ENCODE measurements around the gene CD99L2. TPM values are rescaled to one million over a fixed set of nuclear protein-coding genes. Genes with fewer than 3 reads are reported as not detected.

The CD99L2 gene
- total and polyA plus RNA-seq, 2 of the 8 experiments (the other 6 are each of a cell fraction or from before 2014, with no cell fraction given) = 8.0 to 8.5 TPM

- ChIA-PET CTCF (ENCODE audit: partially characterized antibody) (no interaction called here), POLR2A (ENCODE audit: partially characterized antibody) (no interaction called here)
- H2BK20ac ChIP-seq (ENCODE audit: low read length) = no peak overlapping the region
- H4K8ac ChIP-seq (ENCODE audit: extremely low read depth, insufficient read depth, low read length) = no peak overlapping the region
- no peak for DNase-seq (ENCODE audit: low read depth in 1 of 2, low spot score in 2 of 2)
- H3K56ac ChIP-seq (replicated peaks; ENCODE audit: insufficient read length, low read depth, low read length) = no peak overlapping the region
- no peak overlapping the region for H2AFZ ChIP-seq (ENCODE audit: low read length)
- no peak overlapping the region for H3K9ac ChIP-seq (replicated peaks in 1 of 4; ENCODE audit: extremely low read depth in 1 of 4, low read depth in 3 of 4, low read length in 3 of 4)
- H3K18ac ChIP-seq (ENCODE audit: extremely low read depth, low read length) = no peak overlapping the region
- H3K27me3 ChIP-seq (replicated peaks in 1 of 4; ENCODE audit: control insufficient read depth in 3 of 4, extremely low read depth in 1 of 4, insufficient read depth in 3 of 4, low read length in 3 of 4) = no peaks in the 10 kb centered on the region
- H4K5ac ChIP-seq (ENCODE audit: insufficient read length, low read depth, low read length) = no peak overlapping the region
- H2AK5ac ChIP-seq (ENCODE audit: low read depth, low read length) = no peak overlapping the region
- no peak overlapping the region for H3K4ac ChIP-seq (replicated peaks; ENCODE audit: insufficient read length, low read depth, low read length)
- no peak overlapping the region for H2BK15ac ChIP-seq (ENCODE audit: low read length)
- H3K4me3 ChIP-seq (ENCODE audit: extremely low read depth in 1 of 4, insufficient read depth in 2 of 4, low read depth in 3 of 4, low read length in 4 of 4) = no peak overlapping the region
- peaks cover 0 to 3% of the 10 kb centered on the region in 2 experiments; a peak in 2 of 4 replicates for H3K79me2 ChIP-seq (ENCODE audit: control insufficient read depth in 1 of 2, insufficient read depth in 2 of 2, low read length in 2 of 2)
- H4K91ac ChIP-seq (replicated peaks; ENCODE audit: insufficient read length, low read length) = no peak overlapping the region
- no peaks in the 10 kb centered on the region for H3K9me3 ChIP-seq (ENCODE audit: insufficient read depth in 2 of 2, low read depth in 1 of 2, low read length in 1 of 2)
- H3K14ac ChIP-seq (ENCODE audit: insufficient read length) = no peak overlapping the region
- no peaks in the 10 kb centered on the region for H3K23me2 ChIP-seq (ENCODE audit: low read depth, low read length)
- H3K79me1 ChIP-seq (ENCODE audit: low read depth, low read length) = no peaks in the 10 kb centered on the region
- no peak overlapping the region for H3K27ac ChIP-seq (ENCODE audit: low read depth, low read length)
- no peaks in the 10 kb centered on the region for H3K36me3 ChIP-seq (ENCODE audit: control insufficient read depth in 2 of 4, insufficient read depth in 4 of 4, low read length in 3 of 4)
- no peak overlapping the region for H2BK5ac ChIP-seq (ENCODE audit: low read depth, low read length)
- no peak overlapping the region for H3K4me2 ChIP-seq (ENCODE audit: insufficient read depth in 1 of 2, low read depth in 2 of 2, low read length in 2 of 2)
- no peak overlapping the region for H3K23ac ChIP-seq (ENCODE audit: insufficient read length)
- H2BK12ac ChIP-seq (ENCODE audit: low read depth, low read length) = no peak overlapping the region
- no peak for FAIRE-seq
- no peak overlapping the region for H2BK120ac ChIP-seq (replicated peaks; ENCODE audit: low read depth, low read length)
- no peaks in the 10 kb centered on the region for H3K4me1 ChIP-seq (replicated peaks in 1 of 4; ENCODE audit: control insufficient read depth in 3 of 4, insufficient read depth in 4 of 4, low read length in 3 of 4)
- H4K20me1 ChIP-seq (replicated peaks in 1 of 2; ENCODE audit: control insufficient read depth in 1 of 2, insufficient read depth in 2 of 2, low read length in 2 of 2) = no peaks in the 10 kb centered on the region
- TF ChIP-seq CBX5 (IDR thresholded peaks at IDR 0.05; ENCODE audit: low read depth, low read length) (no peak), TCF12 (IDR thresholded peaks at IDR 0.05; ENCODE audit: low read depth, low read length) (no peak), SP2 (IDR thresholded peaks at IDR 0.05; ENCODE audit: low read length) (no peak), POU5F1 (IDR thresholded peaks at IDR 0.05; ENCODE audit: low read depth, low read length) (no peak), SIX5 (IDR thresholded peaks at IDR 0.05; ENCODE audit: low read depth, low read length) (no peak), MAX (IDR thresholded peaks at IDR 0.05) (no peak), SUZ12 (IDR thresholded peaks at IDR 0.05; ENCODE audit: low read length) (no peak), USF2 (IDR thresholded peaks at IDR 0.05; ENCODE audit: low read length) (no peak), MAFK (IDR thresholded peaks at IDR 0.05; ENCODE audit: low read depth, low read length) (no peak), RXRA (IDR thresholded peaks at IDR 0.05; ENCODE audit: insufficient read depth, low read depth, low read length) (no peak), GTF2F1 (IDR thresholded peaks at IDR 0.05; ENCODE audit: borderline replicate concordance, low read depth, low read length) (no peak), KDM1A (IDR thresholded peaks at IDR 0.05; ENCODE audit: borderline replicate concordance, low read length) (no peak)
Measured at GRCh38 chrX:150863191-150863590, 35.3 kb downstream of the CD99L2 start.
